Measurements from ENCODE around the gene MED13L.

GRCh38 chr12:116026768-116027550 is 250.5 kb downstream of the MED13L start:
- no peak for TF ChIP-seq REST (IDR thresholded peaks at IDR 0.05)
- TF ChIP-seq CTCF (IDR thresholded peaks at IDR 0.05; ENCODE audit: low read depth, low read length, missing input control): no peak
- no peak for TF ChIP-seq GABPA (IDR thresholded peaks at IDR 0.05 in 1 of 2, conservative IDR thresholded peaks at IDR 0.05 in 1 of 2)
- no peak for TF ChIP-seq SP1 (IDR thresholded peaks at IDR 0.05)
- no peak for TF ChIP-seq RAD21 (IDR thresholded peaks at IDR 0.05)
- no peak for TF ChIP-seq MAX (IDR thresholded peaks at IDR 0.05)
- no peak for TF ChIP-seq ATF3 (IDR thresholded peaks at IDR 0.05)
- no peak for TF ChIP-seq JUND (IDR thresholded peaks at IDR 0.05)
- no peak for TF ChIP-seq TAF1 (conservative IDR thresholded peaks at IDR 0.05)
- TF ChIP-seq YY1 (IDR thresholded peaks at IDR 0.05): no peak
